ENCODE results near the gene MILR1.
A peak's percentile ranks its signal among the peaks of the same experiment; 100 is the strongest.

Gene MILR1

DNA sequence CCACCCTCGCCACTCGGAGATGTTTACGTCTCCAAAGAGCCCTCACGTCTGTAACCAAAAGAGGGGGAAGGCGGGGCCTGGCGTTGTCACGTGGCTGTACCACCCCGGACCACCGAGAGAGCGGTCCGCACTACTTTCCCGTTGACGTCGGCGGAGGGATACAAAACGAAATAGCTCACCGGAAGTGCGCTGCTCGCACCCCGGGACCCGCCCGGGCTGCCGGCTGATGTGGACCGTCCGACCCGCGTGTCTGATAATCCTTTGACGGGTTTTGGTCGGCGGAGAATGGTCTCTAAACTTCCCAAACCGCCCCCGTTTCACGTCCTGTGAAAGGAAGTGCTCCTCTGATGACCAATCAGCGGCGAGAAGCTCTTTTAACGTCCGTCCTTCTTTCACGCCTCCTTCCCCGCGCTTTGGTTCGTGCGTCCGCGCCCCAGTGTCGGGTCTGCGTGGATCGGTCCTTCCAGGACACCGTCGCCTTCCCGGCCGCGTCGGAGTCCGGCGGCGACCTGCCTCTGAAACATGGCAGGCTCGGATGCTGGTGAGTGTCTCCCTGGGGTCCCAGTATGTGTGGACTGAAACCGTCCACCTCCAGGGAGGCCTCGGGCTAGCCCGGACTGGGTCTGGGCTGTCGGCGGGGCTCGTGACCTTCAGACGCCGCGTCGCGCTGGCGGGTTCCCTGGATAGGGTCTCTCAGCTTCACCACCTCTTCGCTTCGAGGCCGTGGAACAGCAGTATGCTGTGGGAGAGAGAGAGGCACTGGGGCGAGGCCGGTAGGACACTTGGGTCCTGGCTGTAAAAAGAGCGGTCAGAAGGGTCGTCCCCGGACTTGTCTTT, 57.9 kb downstream of the MILR1 start, which contains the start of gene CEP95:
CEP95 (plus strand) TSS at position 402 of the 837 bp plus-strand sequence; CDS start at position 523, 121 bp downstream.
- no peak for TF ChIP-seq ZNF274 (IDR thresholded peaks at IDR 0.05; ENCODE audit: low read depth, low read length)
- H3K4me3 ChIP-seq (ENCODE audit: low read length): peak within 1 kb of the TSS; percentile 95

DNA sequence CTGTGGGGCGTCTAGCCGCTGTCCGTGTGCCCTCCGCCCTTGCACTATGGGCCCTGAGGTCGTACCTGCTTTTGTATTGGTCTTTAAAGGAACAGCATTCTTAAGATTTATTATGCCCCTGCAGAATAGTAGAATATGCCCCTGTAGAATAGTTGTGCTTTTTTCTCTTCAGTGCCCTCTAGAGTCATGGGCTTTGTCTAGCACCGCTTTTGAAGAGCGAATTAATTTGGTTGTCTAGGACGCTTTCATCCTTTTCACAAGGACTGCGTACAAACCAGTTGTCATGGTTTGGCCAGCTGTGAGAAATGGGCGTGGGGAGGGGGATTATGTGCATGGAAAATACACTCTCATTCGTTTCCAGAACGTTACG, 58.5 kb downstream of the MILR1 start:
- no peak for TF ChIP-seq ZNF274 (IDR thresholded peaks at IDR 0.05; ENCODE audit: low read depth, low read length)
- H3K4me3 ChIP-seq (ENCODE audit: low read length): peak overlapping the region; percentile 95

DNA sequence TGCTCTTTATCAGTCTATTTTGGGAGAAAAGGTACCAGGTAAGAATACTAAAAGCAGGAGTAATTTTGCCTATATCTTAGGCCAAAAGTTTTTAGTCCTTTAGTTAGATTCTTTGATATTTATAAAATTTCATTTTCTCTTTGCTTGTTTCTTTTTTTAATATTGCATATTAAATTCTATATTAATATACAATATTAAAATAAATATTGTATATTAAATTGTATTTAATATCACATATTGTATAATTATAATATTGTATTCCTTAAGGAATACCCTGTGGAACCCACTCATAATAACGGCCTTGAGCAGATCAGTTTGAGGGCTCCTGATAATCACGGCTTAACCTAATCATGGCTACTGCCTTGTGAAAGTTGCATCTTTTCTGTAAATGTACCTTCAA, 59.8 kb downstream of the MILR1 start:
- no peak for TF ChIP-seq ZNF274 (IDR thresholded peaks at IDR 0.05; ENCODE audit: low read depth, low read length)

DNA sequence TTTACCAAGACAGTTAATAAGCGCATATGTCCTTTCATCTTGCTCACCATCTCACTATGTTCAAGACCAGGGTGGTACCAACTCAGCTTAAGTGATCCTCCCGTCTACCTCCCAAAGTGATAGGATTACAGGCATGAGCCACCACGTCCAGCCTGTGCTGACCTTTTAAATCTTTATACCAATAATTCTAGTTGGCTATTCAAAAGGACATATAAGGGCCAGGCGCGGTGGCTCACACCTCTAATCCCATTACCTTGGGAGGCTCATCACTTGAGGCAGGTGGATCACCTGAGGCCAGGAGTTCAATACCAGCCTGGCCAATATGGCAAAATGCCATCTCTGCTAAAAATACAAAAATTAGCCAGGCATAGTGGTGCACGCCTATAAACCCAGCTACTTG, 60.3 kb downstream of the MILR1 start:
- TF ChIP-seq ZNF274 (IDR thresholded peaks at IDR 0.05; ENCODE audit: low read depth, low read length): no peak
- no peak overlapping the region for H3K4me3 ChIP-seq (ENCODE audit: low read length)

More for the DNA sequence above, 59.8 kb downstream of the MILR1 start:
- no peak overlapping the region; the same call in 1 of the 2 replicates for H3K4me3 ChIP-seq (ENCODE audit: low read length)

DNA sequence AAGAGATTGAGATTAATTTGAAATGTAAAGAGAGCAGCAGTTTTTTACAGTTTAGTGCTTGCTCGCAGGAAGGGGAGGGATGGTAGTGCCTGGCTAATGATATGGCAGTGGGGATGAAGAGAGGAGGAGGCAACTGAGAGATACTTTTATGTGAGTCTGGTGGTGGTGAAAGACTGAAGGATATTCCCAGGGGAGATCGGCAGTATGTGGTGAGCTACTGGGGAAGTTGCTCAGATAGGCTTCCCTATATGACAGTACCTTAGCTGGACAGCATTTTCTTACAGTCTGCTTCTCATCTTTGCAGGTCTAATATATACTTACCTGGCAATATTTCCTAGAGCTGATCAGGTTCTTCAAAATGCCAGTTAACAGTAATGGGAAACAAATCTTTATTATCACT, 66.5 kb downstream of the MILR1 start:
- H3K4me3 ChIP-seq (ENCODE audit: low read length): no peak overlapping the region
- TF ChIP-seq ZNF274 (IDR thresholded peaks at IDR 0.05; ENCODE audit: low read depth, low read length): no peak

DNA sequence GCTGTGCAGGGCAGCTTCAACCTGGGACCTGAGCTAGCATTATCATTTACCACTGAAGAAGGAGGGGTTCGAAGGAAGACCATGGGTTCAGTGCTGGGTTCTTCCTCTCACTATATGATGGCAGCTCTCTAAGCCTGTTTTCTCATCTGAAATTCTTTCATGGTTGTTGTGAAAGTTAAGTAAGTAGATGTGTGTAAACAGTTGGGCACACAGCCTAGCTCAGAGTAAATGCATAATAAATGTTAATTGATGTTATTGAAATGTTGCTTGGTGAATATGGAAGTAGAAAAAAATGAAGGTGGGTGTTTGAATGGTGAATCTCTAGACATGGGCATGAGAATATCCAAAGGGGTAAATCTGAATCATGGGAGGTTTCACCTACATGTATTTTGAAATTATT, 66.9 kb downstream of the MILR1 start:
- no peak overlapping the region for H3K4me3 ChIP-seq (ENCODE audit: low read length)
- no peak for TF ChIP-seq ZNF274 (IDR thresholded peaks at IDR 0.05; ENCODE audit: low read depth, low read length)
